TTC549 (cell line): ENCODE data around the gene CAMTA1.
"Not testable (repeated sequence)": the region's sequence is repeated elsewhere in the genome, so short reads cannot be mapped to it uniquely, and the experiment has no call there.

Experiments used
- FAIRE-seq: peaks from 2 replicates; lab custom pipeline; 2012; peaks lifted over from hg19 to GRCh38; lab: Jason Lieb, UNC

Gene CAMTA1

GRCh38 chr1:7681401-7681800, 896.1 kb downstream of the CAMTA1 start:
- no peak for FAIRE-seq

GRCh38 chr1:7683521-7683920, 898.3 kb downstream of the CAMTA1 start:
- FAIRE-seq: no peak

GRCh38 chr1:7684132-7684531, 898.9 kb downstream of the CAMTA1 start:
- no peak for FAIRE-seq

GRCh38 chr1:7684861-7685635, 899.8 kb downstream of the CAMTA1 start:
- no peak for FAIRE-seq

- no peak for FAIRE-seq
These were observed 901.1 kb downstream of the CAMTA1 start for GRCh38 chr1:7686301-7686850.

GRCh38 chr1:7687411-7687810, 902.2 kb downstream of the CAMTA1 start:
- no peak for FAIRE-seq

GRCh38 chr1:7688659-7689058, 903.4 kb downstream of the CAMTA1 start:
- no peak for FAIRE-seq

GRCh38 chr1:7689307-7689706, 904.1 kb downstream of the CAMTA1 start:
- not testable (repeated sequence) for FAIRE-seq

GRCh38 chr1:7690076-7690475, 904.8 kb downstream of the CAMTA1 start:
- FAIRE-seq: no peak

GRCh38 chr1:7690496-7691182, 905.4 kb downstream of the CAMTA1 start:
- FAIRE-seq: no peak

GRCh38 chr1:7691576-7691975, 906.3 kb downstream of the CAMTA1 start:
- no peak for FAIRE-seq

- FAIRE-seq: no peak
These were observed 906.8 kb downstream of the CAMTA1 start for GRCh38 chr1:7692005-7692404.

- not testable (repeated sequence) for FAIRE-seq
These were observed 907.8 kb downstream of the CAMTA1 start for GRCh38 chr1:7693037-7693436.

GRCh38 chr1:7693662-7694061, 908.4 kb downstream of the CAMTA1 start:
- FAIRE-seq: no peak

- FAIRE-seq: no peak
These were observed 909.6 kb downstream of the CAMTA1 start for GRCh38 chr1:7694600-7695496.

- FAIRE-seq: no peak
These were observed 910.4 kb downstream of the CAMTA1 start for GRCh38 chr1:7695497-7696117.

GRCh38 chr1:7698641-7699040, 913.4 kb downstream of the CAMTA1 start:
- no peak for FAIRE-seq

GRCh38 chr1:7702365-7702764, 917.1 kb downstream of the CAMTA1 start:
- FAIRE-seq: no peak

GRCh38 chr1:7703321-7704213, 918.3 kb downstream of the CAMTA1 start:
- FAIRE-seq: no peak

GRCh38 chr1:7704214-7705047, 919.2 kb downstream of the CAMTA1 start:
- FAIRE-seq: no peak
